Cardiac muscle cell (in vitro differentiated cells and primary cell): Measurements from ENCODE around the gene DERL3. TPM values are rescaled to one million over a fixed set of nuclear protein-coding genes. Genes with fewer than 3 reads are reported as not detected.

Source experiments
- DNase-seq, 2 donors: peaks; one replicate each; pipeline versions ENCODE4 v3.0.0 to v3.0.0-alpha.2; 2010 to 2017; ENCODE audit warnings: low read depth in 1 of 2, low spot score in 1 of 2
- H3K27ac ChIP-seq: fragments of 200-600 bp; sonication (generic); 2 replicates; pipeline ENCODE4 v1.5.1; 2016
- H3K27me3 ChIP-seq: fragments of 200-600 bp; sonication (generic); 2 replicates; pipeline ENCODE4 v1.6.0; 2016; ENCODE audit warnings: control low read depth
- H3K36me3 ChIP-seq: fragments of 200-600 bp; sonication (generic); 2 replicates; pipeline ENCODE4 v1.5.1; 2016; ENCODE audit warnings: control low read depth
- H3K4me1 ChIP-seq: fragments of 200-600 bp; sonication (generic); 2 replicates; pipeline ENCODE4 v1.8.1; 2017; ENCODE audit warnings: low read depth, mild to moderate bottlenecking, mixed run types
- H3K4me3 ChIP-seq: fragments of 200-600 bp; sonication (generic); 2 replicates; pipeline ENCODE4 v1.5.1; 2016; ENCODE audit warnings: mild to moderate bottlenecking
- H3K9me3 ChIP-seq: fragments of 200-600 bp; sonication (generic); 2 replicates; pipeline ENCODE4 v1.5.1; 2017; ENCODE audit warnings: low read depth, mild to moderate bottlenecking, control low read depth
- polyA plus RNA-seq: library from polyadenylated mRNA; unstranded; fragments of >200 nt; fragmentation: Nextera tagmentation; extraction: Ambion mirVana; gene quantifications from 2 replicates; pipeline ENCODE4 v1.2.1, GENCODE V29; 2016
- total RNA-seq: library from RNA; depleted of rRNA; stranded (reverse); fragments of >200 nt; gene quantifications from 2 replicates; pipeline ENCODE4 v1.2.3, GENCODE V29; 2016
- TF ChIP-seq, protein P1 (sequence below): IDR thresholded peaks from 2 replicates; pipeline ENCODE4 v1.5.1; 2012; ENCODE audit warnings: low read depth, mild to moderate bottlenecking, low read length

DERL3 gene
- total and polyA plus RNA-seq, 2 experiments from 2014 or later = 18.0 to 55.3 TPM

GRCh38 chr22:23815541-23816155 is 23.2 kb downstream of the DERL3 start:
- no peaks in the 10 kb centered on the region for H3K4me1 ChIP-seq
- H3K27ac ChIP-seq = no peak overlapping the region
- TF ChIP-seq, protein P1, sequence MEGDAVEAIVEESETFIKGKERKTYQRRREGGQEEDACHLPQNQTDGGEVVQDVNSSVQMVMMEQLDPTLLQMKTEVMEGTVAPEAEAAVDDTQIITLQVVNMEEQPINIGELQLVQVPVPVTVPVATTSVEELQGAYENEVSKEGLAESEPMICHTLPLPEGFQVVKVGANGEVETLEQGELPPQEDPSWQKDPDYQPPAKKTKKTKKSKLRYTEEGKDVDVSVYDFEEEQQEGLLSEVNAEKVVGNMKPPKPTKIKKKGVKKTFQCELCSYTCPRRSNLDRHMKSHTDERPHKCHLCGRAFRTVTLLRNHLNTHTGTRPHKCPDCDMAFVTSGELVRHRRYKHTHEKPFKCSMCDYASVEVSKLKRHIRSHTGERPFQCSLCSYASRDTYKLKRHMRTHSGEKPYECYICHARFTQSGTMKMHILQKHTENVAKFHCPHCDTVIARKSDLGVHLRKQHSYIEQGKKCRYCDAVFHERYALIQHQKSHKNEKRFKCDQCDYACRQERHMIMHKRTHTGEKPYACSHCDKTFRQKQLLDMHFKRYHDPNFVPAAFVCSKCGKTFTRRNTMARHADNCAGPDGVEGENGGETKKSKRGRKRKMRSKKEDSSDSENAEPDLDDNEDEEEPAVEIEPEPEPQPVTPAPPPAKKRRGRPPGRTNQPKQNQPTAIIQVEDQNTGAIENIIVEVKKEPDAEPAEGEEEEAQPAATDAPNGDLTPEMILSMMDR = no peak
- H3K9me3 ChIP-seq = no peaks in the 10 kb centered on the region
- no peak for DNase-seq
- no peak overlapping the region for H3K4me3 ChIP-seq
- peaks cover 48% of the 10 kb centered on the region for H3K36me3 ChIP-seq
- no peaks in the 10 kb centered on the region for H3K27me3 ChIP-seq

DNA sequence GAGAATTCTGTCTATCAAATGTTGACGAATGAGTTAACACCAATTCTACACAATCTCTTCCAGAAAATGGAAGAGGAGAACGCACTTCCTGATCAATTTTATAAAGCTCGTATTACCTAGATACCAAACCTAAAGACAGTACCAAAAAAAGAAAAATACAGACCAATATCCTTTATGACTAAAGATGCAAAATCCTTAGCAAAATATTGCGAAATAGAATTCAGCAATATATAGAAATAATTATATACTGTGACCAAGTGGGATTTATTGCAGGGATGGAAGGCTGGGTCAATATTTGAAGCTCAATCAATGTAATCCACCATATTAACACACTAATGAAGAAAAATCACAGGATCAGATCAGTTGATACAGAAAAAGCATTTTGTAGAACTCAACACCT is 26.4 kb downstream of the DERL3 start:
- no peak overlapping the region for H3K4me3 ChIP-seq
- H3K27me3 ChIP-seq = no peaks in the 10 kb centered on the region
- no peaks in the 10 kb centered on the region for H3K4me1 ChIP-seq
- peaks cover 37% of the 10 kb centered on the region for H3K36me3 ChIP-seq
- TF ChIP-seq, protein P1 = no peak
- no peaks in the 10 kb centered on the region for H3K9me3 ChIP-seq
- no peak for DNase-seq
- no peak overlapping the region for H3K27ac ChIP-seq

- no peak for DNase-seq
- no peaks in the 10 kb centered on the region for H3K4me1 ChIP-seq
- no peaks in the 10 kb centered on the region for H3K9me3 ChIP-seq
- no peaks in the 10 kb centered on the region for H3K27me3 ChIP-seq
- TF ChIP-seq, protein P1 = no peak
- no peak overlapping the region for H3K4me3 ChIP-seq
- no peak overlapping the region for H3K27ac ChIP-seq
- peaks cover 47% of the 10 kb centered on the region for H3K36me3 ChIP-seq
Measured at GRCh38 chr22:23806837-23807236, 32.0 kb downstream of the DERL3 start.

- no peaks in the 10 kb centered on the region for H3K4me1 ChIP-seq
- DNase-seq = peak in 1 of 2 donors; percentile 75
- H3K9me3 ChIP-seq = no peaks in the 10 kb centered on the region
- no peaks in the 10 kb centered on the region for H3K27me3 ChIP-seq
- peak overlapping the region; percentile 43 for H3K27ac ChIP-seq
- TF ChIP-seq, protein P1 = peak; percentile 22
- peaks cover 54% of the 10 kb centered on the region for H3K36me3 ChIP-seq
- H3K4me3 ChIP-seq = no peak overlapping the region
Measured at GRCh38 chr22:23804781-23805291, 34.0 kb downstream of the DERL3 start.

GRCh38 chr22:23803001-23803819 is 35.6 kb downstream of the DERL3 start:
- no peak for DNase-seq
- H3K27me3 ChIP-seq = no peaks in the 10 kb centered on the region
- H3K27ac ChIP-seq = no peak overlapping the region
- no peak overlapping the region for H3K4me3 ChIP-seq
- no peaks in the 10 kb centered on the region for H3K4me1 ChIP-seq
- no peaks in the 10 kb centered on the region for H3K9me3 ChIP-seq
- peaks cover 54% of the 10 kb centered on the region for H3K36me3 ChIP-seq
- TF ChIP-seq, protein P1 = no peak
